Measurements from ENCODE around the gene CPZ. TPM values are rescaled to one million over a fixed set of nuclear protein-coding genes. Genes with fewer than 3 reads are reported as not detected.

The CPZ gene
- total RNA-seq, 1 donor from 2014 or later = not detected

- ChIA-PET CTCF (no interaction called here), POLR2A (no interaction called here)
- intact Hi-C loops (cut with micrococcal nuclease) = no loop called here
- Mint-ChIP-seq H3K27me3 (peaks cover 4% of the 10 kb centered on the region), H3K4me1 (no peaks in the 10 kb centered on the region), H3K4me3 (no peak overlapping the region), H3K36me3 (ENCODE audit: low read depth) (no peaks in the 10 kb centered on the region), H3K9me3 (peaks cover 2% of the 10 kb centered on the region), H3K27ac (no peak overlapping the region)
- DNase-seq (no peak), ATAC-seq (ENCODE audit: low read depth) (no peak)
- no peak for TF ChIP-seq CTCF (IDR thresholded peaks at IDR 0.05)
These were observed 43.7 kb upstream of the CPZ start for GRCh38 chr4:8548731-8549351.

- no peaks in the 10 kb centered on the region for H3K4me1 Mint-ChIP-seq
- peaks cover 4% of the 10 kb centered on the region for H3K27me3 Mint-ChIP-seq
- CTCF ChIA-PET = no interaction called here
- ATAC-seq (ENCODE audit: low read depth) = no peak
- POLR2A ChIA-PET = no interaction called here
- no peak overlapping the region for H3K4me3 Mint-ChIP-seq
- no peak overlapping the region for H3K27ac Mint-ChIP-seq
- H3K9me3 Mint-ChIP-seq = peaks cover 2% of the 10 kb centered on the region
- no peak for TF ChIP-seq CTCF (IDR thresholded peaks at IDR 0.05)
- H3K36me3 Mint-ChIP-seq (ENCODE audit: low read depth) = no peaks in the 10 kb centered on the region
- no peak for DNase-seq
- intact Hi-C loops (cut with micrococcal nuclease) = no loop called here
These were observed 43.1 kb upstream of the CPZ start for GRCh38 chr4:8549352-8549931.

GRCh38 chr4:8550691-8551090 lies 41.9 kb upstream of the CPZ start:
- ChIA-PET CTCF (no interaction called here), POLR2A (no interaction called here)
- Mint-ChIP-seq H3K4me1 (no peaks in the 10 kb centered on the region), H3K36me3 (ENCODE audit: low read depth) (no peaks in the 10 kb centered on the region), H3K27ac (no peak overlapping the region), H3K4me3 (no peak overlapping the region), H3K9me3 (peaks cover 2% of the 10 kb centered on the region), H3K27me3 (no peaks in the 10 kb centered on the region)
- intact Hi-C loops (cut with micrococcal nuclease) = no loop called here
- no peak for TF ChIP-seq CTCF (IDR thresholded peaks at IDR 0.05)
- DNase-seq = no peak
- no peak for ATAC-seq (ENCODE audit: low read depth)

GRCh38 chr4:8552024-8552423 lies 40.5 kb upstream of the CPZ start:
- H3K4me1 Mint-ChIP-seq = no peaks in the 10 kb centered on the region

More at GRCh38 chr4:8552024-8552423, 40.5 kb upstream of the CPZ start:
- peaks cover 2% of the 10 kb centered on the region for H3K9me3 Mint-ChIP-seq
- intact Hi-C loops (cut with micrococcal nuclease) = no loop called here
- no peaks in the 10 kb centered on the region for H3K36me3 Mint-ChIP-seq (ENCODE audit: low read depth)
- TF ChIP-seq CTCF (IDR thresholded peaks at IDR 0.05) = no peak
- H3K27ac Mint-ChIP-seq = no peak overlapping the region
- CTCF ChIA-PET = no interaction called here
- ATAC-seq (ENCODE audit: low read depth) = no peak
- no peak overlapping the region for H3K4me3 Mint-ChIP-seq
- H3K27me3 Mint-ChIP-seq = peaks cover under 1% of the 10 kb centered on the region
- POLR2A ChIA-PET = no interaction called here
- DNase-seq = no peak
